MCF 10A (cell line): ENCODE measurements around the gene TMC4. TPM values are rescaled to one million over a fixed set of nuclear protein-coding genes. Genes with fewer than 3 reads are reported as not detected.
A peak's percentile ranks its signal among the peaks of the same experiment; 100 is the strongest.

Source experiments
- BruUV-seq: library from RNA; stranded (reverse); fragments of 400-500 nt; replicated peaks from 2 replicates; lab custom pipeline; 2021; lab: Mats Ljungman, UMichigan
- CTCF ChIA-PET: fragments of 300-600 bp; sonication (Branson Sonifier 250); formaldehyde crosslinking; extraction: SDS; loops from one replicate; lab custom pipeline; 2021; ENCODE audit warnings: antibody characterized with exemption, inconsistent platforms; lab: Yijun Ruan, JAX
- POLR2A ChIA-PET: fragments of 300-600, 350-650 bp; sonication (Branson Sonifier 250); formaldehyde crosslinking; extraction: SDS; loops from one replicate; lab custom pipeline; 2020; ENCODE audit warnings: antibody characterized with exemption, inconsistent platforms; lab: Yijun Ruan, JAX
- DNase-seq: peaks from one replicate; pipeline ENCODE4 v3.0.0-alpha.2; 2018; ENCODE audit not compliant: unreplicated experiment
- H3K27ac Mint-ChIP-seq: one replicate; pipeline ENCODE4 v1.8.0; 2022; ENCODE audit warnings: mild to moderate bottlenecking, low read depth, mixed read lengths; ENCODE audit not compliant: unreplicated experiment
- H3K27me3 Mint-ChIP-seq: one replicate; pipeline ENCODE4 v1.8.0; 2022; ENCODE audit warnings: mixed read lengths; ENCODE audit not compliant: insufficient read depth, unreplicated experiment
- H3K36me3 Mint-ChIP-seq: one replicate; pipeline ENCODE4 v1.8.0; 2022; ENCODE audit warnings: mild to moderate bottlenecking, moderate library complexity, mixed read lengths; ENCODE audit not compliant: insufficient read depth, unreplicated experiment
- H3K4me1 Mint-ChIP-seq: one replicate; pipeline ENCODE4 v1.8.0; 2022; ENCODE audit warnings: mixed read lengths; ENCODE audit not compliant: insufficient read depth, unreplicated experiment
- H3K4me3 Mint-ChIP-seq: one replicate; pipeline ENCODE4 v1.8.0; 2022; ENCODE audit warnings: mild to moderate bottlenecking, moderate library complexity, mixed read lengths; ENCODE audit not compliant: unreplicated experiment
- H3K9me3 Mint-ChIP-seq: one replicate; pipeline ENCODE4 v1.8.0; 2022; ENCODE audit warnings: mixed read lengths; ENCODE audit not compliant: unreplicated experiment
- intact Hi-C: fragments of 100-400 bp; cut with micrococcal nuclease; formaldehyde crosslinking; loops from 2 replicates; pipeline ENCODE4 v1.14.1; 2022
- total RNA-seq: library from RNA; stranded (reverse); gene quantifications from 2 replicates; pipeline ENCODE4 v1.2.3, GENCODE V29; 2022
- TF ChIP-seq, protein P1 (sequence below): fragments of 200-600 bp; IDR thresholded peaks from one replicate; pipeline ENCODE4 v1.8.0; 2022; ENCODE audit warnings: antibody characterized with exemption, mild to moderate bottlenecking; ENCODE audit not compliant: unreplicated experiment

The TMC4 gene
- total RNA-seq, 1 experiment from 2014 or later = 6.1 TPM

DNA sequence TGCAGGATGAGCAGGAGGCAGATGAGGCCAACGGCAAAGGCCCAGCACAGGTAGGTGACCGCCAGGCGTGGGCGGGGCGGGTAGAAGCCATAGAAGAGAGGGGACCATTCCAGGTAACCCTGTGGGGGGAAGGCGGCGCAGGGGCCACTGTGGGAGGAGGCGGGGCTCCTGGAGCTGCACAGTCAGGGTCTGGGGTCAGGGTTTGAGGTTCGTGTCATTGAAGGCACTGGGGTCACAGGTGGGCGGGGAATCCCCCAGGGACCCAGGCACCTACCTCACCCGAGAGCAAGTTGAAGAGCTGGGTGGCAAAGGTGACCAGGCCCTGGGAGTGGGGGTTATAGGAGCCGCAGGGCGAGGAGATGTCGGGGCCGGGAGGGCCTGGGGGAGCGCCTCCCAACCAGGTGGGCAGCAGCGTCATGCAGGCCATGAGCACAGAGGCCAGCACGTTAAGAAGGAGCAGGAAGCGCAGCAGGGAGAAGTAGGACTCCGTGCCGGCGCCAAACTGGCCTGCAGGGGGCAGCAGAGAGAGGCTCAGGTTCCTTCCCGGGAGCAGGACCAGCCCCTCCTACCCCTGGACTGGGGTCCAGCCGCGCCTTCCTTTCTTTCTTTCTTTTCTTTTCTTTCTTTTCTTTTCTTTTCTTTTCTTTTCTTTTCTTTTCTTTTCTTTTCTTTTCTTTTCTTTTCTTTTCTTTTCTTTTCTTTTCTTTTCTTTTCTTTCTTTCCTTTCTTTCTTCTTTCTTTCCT, 4.6 kb downstream of the TMC4 start:
- Mint-ChIP-seq H3K27ac (no peak overlapping the region), H3K4me3 (no peak overlapping the region), H3K9me3 (no peaks in the 10 kb centered on the region), H3K4me1 (peaks cover 6% of the 10 kb centered on the region), H3K36me3 (peaks cover 14% of the 10 kb centered on the region), H3K27me3 (no peaks in the 10 kb centered on the region)
- intact Hi-C loops = loop anchor here (1.0 kb wide), 1 partner anchor 63 kb away; no protein-coding TSS in a partner anchor
- no TSS peak for BruUV-seq
- CTCF ChIA-PET = interaction anchor here (0.6 to 2.0 kb wide), 20 partner anchors 9 to 223 kb away, joined by 3 to 15 read pairs (median 4); partner anchors contain the start of genes CNOT3, LENG1 and MBOAT7
- POLR2A ChIA-PET = interaction anchor here (0.7 to 1.0 kb wide), 2 partner anchors 22 to 41 kb away, joined by 4 read pairs; partner anchors contain the start of gene TSEN34
- peak; percentile 86 for DNase-seq
- TF ChIP-seq, protein P1, sequence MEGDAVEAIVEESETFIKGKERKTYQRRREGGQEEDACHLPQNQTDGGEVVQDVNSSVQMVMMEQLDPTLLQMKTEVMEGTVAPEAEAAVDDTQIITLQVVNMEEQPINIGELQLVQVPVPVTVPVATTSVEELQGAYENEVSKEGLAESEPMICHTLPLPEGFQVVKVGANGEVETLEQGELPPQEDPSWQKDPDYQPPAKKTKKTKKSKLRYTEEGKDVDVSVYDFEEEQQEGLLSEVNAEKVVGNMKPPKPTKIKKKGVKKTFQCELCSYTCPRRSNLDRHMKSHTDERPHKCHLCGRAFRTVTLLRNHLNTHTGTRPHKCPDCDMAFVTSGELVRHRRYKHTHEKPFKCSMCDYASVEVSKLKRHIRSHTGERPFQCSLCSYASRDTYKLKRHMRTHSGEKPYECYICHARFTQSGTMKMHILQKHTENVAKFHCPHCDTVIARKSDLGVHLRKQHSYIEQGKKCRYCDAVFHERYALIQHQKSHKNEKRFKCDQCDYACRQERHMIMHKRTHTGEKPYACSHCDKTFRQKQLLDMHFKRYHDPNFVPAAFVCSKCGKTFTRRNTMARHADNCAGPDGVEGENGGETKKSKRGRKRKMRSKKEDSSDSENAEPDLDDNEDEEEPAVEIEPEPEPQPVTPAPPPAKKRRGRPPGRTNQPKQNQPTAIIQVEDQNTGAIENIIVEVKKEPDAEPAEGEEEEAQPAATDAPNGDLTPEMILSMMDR = peak; percentile 82

DNA sequence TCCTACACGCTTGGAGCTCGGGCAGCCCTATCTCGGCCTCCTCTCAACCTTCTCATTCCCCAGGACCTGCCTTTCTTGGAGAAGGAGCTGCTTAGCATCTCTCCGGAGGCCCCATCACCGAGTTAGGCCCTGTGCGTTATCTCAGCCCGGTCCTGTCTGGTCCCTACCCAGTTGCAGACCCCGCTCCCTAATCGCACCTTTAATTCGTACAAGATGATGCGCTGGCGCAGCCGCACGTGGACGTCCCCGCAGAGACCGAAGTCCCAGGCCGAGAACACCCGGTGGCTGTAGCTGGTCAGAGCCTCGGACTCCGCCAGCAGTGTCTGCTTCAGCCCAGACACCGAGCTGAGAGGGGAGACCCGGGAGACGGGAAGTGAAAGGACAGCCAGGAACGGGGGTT, 7.7 kb downstream of the TMC4 start:
- Mint-ChIP-seq H3K4me3 (no peak overlapping the region), H3K36me3 (peaks cover 4% of the 10 kb centered on the region), H3K27ac (no peak overlapping the region), H3K9me3 (no peaks in the 10 kb centered on the region), H3K27me3 (no peaks in the 10 kb centered on the region), H3K4me1 (peaks cover 19% of the 10 kb centered on the region)
- intact Hi-C loops = no loop called here
- BruUV-seq = no TSS peak
- ChIA-PET CTCF (interaction anchor here (0.6 to 1.8 kb wide), 3 partner anchors 8 to 226 kb away, joined by 3 to 4 read pairs (median 4); partner anchors contain the start of gene TMC4), POLR2A (interaction anchor here (1.1 kb wide), 1 partner anchor 26 kb away, joined by 3 read pairs; the partner anchor contains the start of gene TSEN34)
- no peak for DNase-seq
- TF ChIP-seq, protein P1 = no peak

DNA sequence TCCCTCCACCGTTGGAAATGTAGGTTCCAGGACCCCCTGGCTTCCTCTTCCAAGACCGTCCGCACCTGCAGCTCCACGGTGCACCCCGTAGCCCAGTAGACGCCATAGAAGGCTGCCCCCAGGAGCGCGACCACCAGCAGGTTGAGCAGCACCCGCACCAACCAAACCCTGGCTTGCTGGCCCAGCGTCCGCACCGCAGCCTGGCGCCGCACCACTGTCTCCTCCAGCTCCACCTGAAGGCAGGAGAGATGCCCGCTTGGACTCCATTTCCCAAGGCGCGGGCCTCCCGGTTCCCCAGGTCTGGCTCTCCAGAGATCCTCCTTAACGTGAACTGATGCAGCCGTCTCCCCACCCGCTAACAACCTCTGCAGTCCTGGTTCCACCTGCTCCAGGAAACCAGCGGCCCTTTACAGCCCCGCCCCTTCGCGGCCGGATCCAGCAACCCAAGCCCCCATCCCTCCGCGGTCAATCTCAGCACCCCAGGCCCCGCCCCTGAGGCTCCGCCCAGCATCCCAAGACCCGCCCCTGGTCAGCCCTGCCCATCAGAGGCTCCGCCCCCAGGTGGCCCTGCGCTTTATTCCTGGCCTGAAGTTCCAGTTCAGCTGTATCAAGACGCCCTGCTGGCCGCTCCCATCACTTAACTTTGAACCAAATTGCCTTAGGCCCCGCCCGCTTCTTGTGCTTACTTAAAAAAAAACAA, 8.4 kb downstream of the TMC4 start:
- intact Hi-C loops = loop anchor here (5.0 kb wide), 1 partner anchor 38 kb away; the partner anchor contains the start of gene RPS9
- Mint-ChIP-seq H3K27me3 (no peaks in the 10 kb centered on the region), H3K36me3 (peaks cover 4% of the 10 kb centered on the region), H3K9me3 (no peaks in the 10 kb centered on the region), H3K4me1 (peaks cover 22% of the 10 kb centered on the region), H3K4me3 (no peak overlapping the region), H3K27ac (no peak overlapping the region)
- TF ChIP-seq, protein P1 = no peak
- no TSS peak for BruUV-seq
- ChIA-PET POLR2A (interaction anchor here (1.1 kb wide), 1 partner anchor 26 kb away, joined by 3 read pairs; the partner anchor contains the start of gene TSEN34), CTCF (interaction anchor here (0.6 to 1.8 kb wide), 4 partner anchors 9 to 226 kb away, joined by 3 to 4 read pairs (median 4); partner anchors contain the start of gene TMC4)
- no peak for DNase-seq

DNA sequence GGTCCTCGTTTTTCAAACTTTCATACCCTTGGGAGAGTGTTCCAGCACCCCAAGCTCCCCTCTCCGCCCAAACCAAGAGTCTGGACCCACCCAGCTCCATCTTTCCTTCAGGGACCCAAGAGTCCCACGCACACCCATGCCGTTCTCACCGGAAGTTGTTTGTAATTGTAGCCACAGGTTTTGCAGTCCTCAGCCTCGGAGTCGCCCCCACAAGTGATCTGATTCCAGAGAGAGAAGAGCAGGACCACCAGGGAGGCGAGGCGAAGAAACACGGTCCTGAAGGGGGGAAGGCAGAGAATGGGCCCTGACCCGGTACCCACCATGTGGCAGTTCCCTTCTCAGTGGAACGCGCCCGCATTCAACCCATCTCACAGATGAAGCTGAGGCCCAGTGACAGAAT, 10.1 kb downstream of the TMC4 start:
- no peaks in the 10 kb centered on the region for H3K27me3 Mint-ChIP-seq

More for the DNA sequence above, 10.1 kb downstream of the TMC4 start:
- Mint-ChIP-seq H3K4me3 (peak overlapping the region; percentile 76), H3K9me3 (no peaks in the 10 kb centered on the region), H3K27ac (no peak overlapping the region), H3K4me1 (peaks cover 22% of the 10 kb centered on the region), H3K36me3 (peaks cover 5% of the 10 kb centered on the region)
- POLR2A ChIA-PET = no interaction called here
- CTCF ChIA-PET = interaction anchor here (1.0 kb wide), 1 partner anchor 70 kb away, joined by 3 read pairs; no protein-coding TSS in a partner anchor
- DNase-seq = no peak
- intact Hi-C loops = loop anchor here (5.0 kb wide), 1 partner anchor 39 kb away; the partner anchor contains the start of gene RPS9
- no TSS peak for BruUV-seq
- TF ChIP-seq, protein P1 = no peak
